WTC11 (cell line): ENCODE measurements around the gene RAB25. TPM values are rescaled to one million over a fixed set of nuclear protein-coding genes. Genes with fewer than 3 reads are reported as not detected.

ENCODE experiments used
- ATAC-seq: fragments of 200-7000 bp; cut with Tn5 transposase; 2 replicates; pipeline ENCODE4 v1.10.0; 2021; ENCODE audit warnings: mild to moderate bottlenecking, moderate library complexity
- CTCF ChIA-PET: fragments of 300-600 bp; sonication (Branson Sonifier 250); formaldehyde crosslinking; loops from one replicate; lab custom pipeline; 2021; ENCODE audit warnings: antibody characterized with exemption; lab: Charles Lee
- POLR2A ChIA-PET: fragments of 350-600 bp; sonication (Branson Sonifier 250); formaldehyde crosslinking; loops from one replicate; lab custom pipeline; 2021; ENCODE audit warnings: antibody characterized with exemption; lab: Charles Lee
- DNase-seq: peaks from one replicate; pipeline ENCODE4 v3.0.0; 2021; ENCODE audit warnings: low spot score
- H3K27ac Mint-ChIP-seq: 2 replicates; pipeline ENCODE4 v1.8.0; 2021; ENCODE audit warnings: mixed read lengths
- H3K27me3 Mint-ChIP-seq: 2 replicates; pipeline ENCODE4 v1.8.0; 2021; ENCODE audit warnings: low read depth, mild to moderate bottlenecking, moderate library complexity, mixed read lengths
- H3K36me3 Mint-ChIP-seq: 2 replicates; pipeline ENCODE4 v1.8.0; 2021; ENCODE audit warnings: mixed read lengths
- H3K4me1 Mint-ChIP-seq: 2 replicates; pipeline ENCODE4 v1.8.0; 2022; ENCODE audit warnings: mixed read lengths
- H3K4me3 Mint-ChIP-seq: 2 replicates; pipeline ENCODE4 v1.8.0; 2021; ENCODE audit warnings: mild to moderate bottlenecking, moderate library complexity, mixed read lengths
- H3K9me3 Mint-ChIP-seq: 2 replicates; pipeline ENCODE4 v1.8.0; 2021; ENCODE audit warnings: mixed read lengths
- ATF3 ChIP-seq: sonication (generic); formaldehyde crosslinking; conservative IDR thresholded peaks from 2 replicates; pipeline ENCODE4 v1.8.1; 2022; ENCODE audit warnings: mild to moderate bottlenecking, missing genetic modification reagents
- ATF6 ChIP-seq: sonication (generic); formaldehyde crosslinking; IDR thresholded peaks from 2 replicates; pipeline ENCODE4 v1.8.1; 2023; ENCODE audit warnings: mild to moderate bottlenecking, missing genetic modification reagents
- CBFB ChIP-seq: sonication (generic); formaldehyde crosslinking; IDR thresholded peaks from 2 replicates; pipeline ENCODE4 v1.8.1; 2022; ENCODE audit warnings: mild to moderate bottlenecking, low read depth, missing genetic modification reagents
- CREB1 ChIP-seq: sonication (generic); formaldehyde crosslinking; IDR thresholded peaks from 2 replicates; pipeline ENCODE4 v1.8.0; 2023; ENCODE audit warnings: mild to moderate bottlenecking, missing genetic modification reagents
- CREM ChIP-seq: sonication (generic); formaldehyde crosslinking; IDR thresholded peaks from 2 replicates; pipeline ENCODE4 v1.8.1; 2022; ENCODE audit warnings: mild to moderate bottlenecking, missing genetic modification reagents, moderate library complexity
- E2F1 ChIP-seq: sonication (generic); formaldehyde crosslinking; IDR thresholded peaks from 2 replicates; pipeline ENCODE4 v1.8.0; 2022; ENCODE audit warnings: mild to moderate bottlenecking, missing genetic modification reagents
- FOXJ3 ChIP-seq: sonication (generic); formaldehyde crosslinking; IDR thresholded peaks from 2 replicates; pipeline ENCODE4 v1.9.0; 2021; ENCODE audit warnings: missing genetic modification reagents, mild to moderate bottlenecking, borderline replicate concordance
- GTF2I ChIP-seq: fragments of 250-450 bp; sonication (Bioruptor Pico); conservative IDR thresholded peaks from 2 replicates; pipeline ENCODE4 v1.4.0; 2021; ENCODE audit warnings: mild to moderate bottlenecking
- IRF2 ChIP-seq: sonication (generic); formaldehyde crosslinking; IDR thresholded peaks from 2 replicates; pipeline ENCODE4 v1.8.0; 2022; ENCODE audit warnings: low read depth, missing genetic modification reagents, borderline replicate concordance
- JUN ChIP-seq: sonication (generic); formaldehyde crosslinking; IDR thresholded peaks from 2 replicates; pipeline ENCODE4 v1.8.0; 2023; ENCODE audit warnings: mild to moderate bottlenecking, missing genetic modification reagents
- NR1H2 ChIP-seq: sonication (generic); formaldehyde crosslinking; IDR thresholded peaks from 2 replicates; pipeline ENCODE4 v1.9.0; 2021; ENCODE audit warnings: mild to moderate bottlenecking, moderate library complexity, missing genetic modification reagents
- NR2C2 ChIP-seq: sonication (generic); formaldehyde crosslinking; IDR thresholded peaks from 2 replicates; pipeline ENCODE4 v1.8.0; 2022; ENCODE audit warnings: mild to moderate bottlenecking, missing genetic modification reagents
- ZNF281 ChIP-seq: sonication (generic); formaldehyde crosslinking; IDR thresholded peaks from 2 replicates; pipeline ENCODE4 v1.8.0; 2023; ENCODE audit warnings: mild to moderate bottlenecking, missing genetic modification reagents
- ZNF532 ChIP-seq: fragments of 250-450 bp; sonication (Bioruptor Pico); IDR thresholded peaks from 2 replicates; pipeline ENCODE4 v1.9.0; 2021; ENCODE audit warnings: mild to moderate bottlenecking, borderline replicate concordance
- total RNA-seq: library from RNA; stranded (reverse); gene quantifications from 3 replicates; pipeline ENCODE4 v1.2.3, GENCODE V29; 2021
- TF ChIP-seq, protein P1 (sequence below): sonication (generic); formaldehyde crosslinking; IDR thresholded peaks from 2 replicates; pipeline ENCODE4 v1.8.1; 2023; ENCODE audit warnings: mild to moderate bottlenecking, missing genetic modification reagents, moderate library complexity
- TF ChIP-seq, protein P2 (sequence below): sonication (generic); formaldehyde crosslinking; IDR thresholded peaks from 2 replicates; pipeline ENCODE4 v1.8.1; 2022; ENCODE audit warnings: mild to moderate bottlenecking, missing genetic modification reagents, moderate library complexity, borderline replicate concordance

RAB25 gene
- total RNA-seq, 1 experiment from 2014 or later = 61.9 TPM

- peaks cover 28% of the 10 kb centered on the region for H3K27me3 Mint-ChIP-seq
- H3K9me3 Mint-ChIP-seq = no peaks in the 10 kb centered on the region
- H3K4me3 Mint-ChIP-seq = no peak overlapping the region
- ATAC-seq (no peak), DNase-seq (no peak)
- CTCF ChIA-PET = interaction anchor here (0.5 to 1.9 kb wide), 8 partner anchors 42 to 1028 kb away, joined by 3 to 11 read pairs (median 6); partner anchors contain the start of genes ARHGEF2 and PMF1
- H3K27ac Mint-ChIP-seq = no peak overlapping the region
- peaks cover 7% of the 10 kb centered on the region; the same call in 1 of the 2 replicates for H3K36me3 Mint-ChIP-seq
- POLR2A ChIA-PET = interaction anchor here (1.7 kb wide), 1 partner anchor 16 kb away, joined by 4 read pairs; no protein-coding TSS in a partner anchor
- TF ChIP-seq ZNF281 (CRISPR knock-in tag) (no peak), ZNF532 (CRISPR knock-in tag) (no peak), E2F1 (no peak), IRF2 (CRISPR knock-in tag) (no peak), GTF2I (no peak), NR1H2 (no peak), CREB1 (CRISPR knock-in tag) (no peak), NR2C2 (no peak), JUN (CRISPR knock-in tag) (no peak), ATF6 (no peak), CREM (no peak), FOXJ3 (no peak), ATF3 (CRISPR knock-in tag) (no peak), CBFB (CRISPR knock-in tag) (no peak)
- TF ChIP-seq, protein P1, sequence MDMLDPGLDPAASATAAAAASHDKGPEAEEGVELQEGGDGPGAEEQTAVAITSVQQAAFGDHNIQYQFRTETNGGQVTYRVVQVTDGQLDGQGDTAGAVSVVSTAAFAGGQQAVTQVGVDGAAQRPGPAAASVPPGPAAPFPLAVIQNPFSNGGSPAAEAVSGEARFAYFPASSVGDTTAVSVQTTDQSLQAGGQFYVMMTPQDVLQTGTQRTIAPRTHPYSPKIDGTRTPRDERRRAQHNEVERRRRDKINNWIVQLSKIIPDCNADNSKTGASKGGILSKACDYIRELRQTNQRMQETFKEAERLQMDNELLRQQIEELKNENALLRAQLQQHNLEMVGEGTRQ (CRISPR knock-in tag) = no peak
- TF ChIP-seq, protein P2, sequence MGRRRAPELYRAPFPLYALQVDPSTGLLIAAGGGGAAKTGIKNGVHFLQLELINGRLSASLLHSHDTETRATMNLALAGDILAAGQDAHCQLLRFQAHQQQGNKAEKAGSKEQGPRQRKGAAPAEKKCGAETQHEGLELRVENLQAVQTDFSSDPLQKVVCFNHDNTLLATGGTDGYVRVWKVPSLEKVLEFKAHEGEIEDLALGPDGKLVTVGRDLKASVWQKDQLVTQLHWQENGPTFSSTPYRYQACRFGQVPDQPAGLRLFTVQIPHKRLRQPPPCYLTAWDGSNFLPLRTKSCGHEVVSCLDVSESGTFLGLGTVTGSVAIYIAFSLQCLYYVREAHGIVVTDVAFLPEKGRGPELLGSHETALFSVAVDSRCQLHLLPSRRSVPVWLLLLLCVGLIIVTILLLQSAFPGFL = no peak
- H3K4me1 Mint-ChIP-seq = peaks cover 10% of the 10 kb centered on the region
Observed at GRCh38 chr1:156024801-156025200, 36.2 kb upstream of the RAB25 start.
